NOMO-1 treated with DMSO at 0.1 percent for 48 hours (cell line): ENCODE results near the gene TASP1.
A peak's percentile ranks its signal among the peaks of the same experiment; 100 is the strongest.
"Not testable (repeated sequence)": the region's sequence is repeated elsewhere in the genome, so short reads cannot be mapped to it uniquely, and the experiment has no call there.

Source experiments
- DNase-seq: peaks from one replicate; lab custom pipeline; 2025; ENCODE audit not compliant: unreplicated experiment; lab: John Stamatoyannopoulos, UW

TASP1 gene

DNA sequence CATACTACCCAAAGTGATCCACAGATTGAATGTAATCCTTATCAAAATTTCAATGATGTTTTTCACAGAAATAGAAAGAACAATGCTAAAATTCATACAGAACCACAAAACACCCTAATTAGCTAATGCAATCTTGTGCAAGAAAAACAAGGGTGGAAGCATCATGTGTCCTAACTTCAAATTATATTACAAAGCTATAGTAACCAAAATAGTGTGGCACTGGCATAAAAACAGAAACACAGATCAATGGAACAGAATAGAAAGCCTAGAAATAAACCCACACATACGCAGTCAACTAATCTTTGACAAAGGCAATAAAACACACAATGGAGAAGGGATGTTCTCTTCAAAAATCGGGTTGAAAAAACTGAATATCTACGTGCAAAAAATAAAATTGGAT, 131.1 kb downstream of the TASP1 start:
- DNase-seq, result no peak

- no peak for DNase-seq
These were observed 137.2 kb downstream of the TASP1 start for GRCh38 chr20:13501500-13501899.

DNA sequence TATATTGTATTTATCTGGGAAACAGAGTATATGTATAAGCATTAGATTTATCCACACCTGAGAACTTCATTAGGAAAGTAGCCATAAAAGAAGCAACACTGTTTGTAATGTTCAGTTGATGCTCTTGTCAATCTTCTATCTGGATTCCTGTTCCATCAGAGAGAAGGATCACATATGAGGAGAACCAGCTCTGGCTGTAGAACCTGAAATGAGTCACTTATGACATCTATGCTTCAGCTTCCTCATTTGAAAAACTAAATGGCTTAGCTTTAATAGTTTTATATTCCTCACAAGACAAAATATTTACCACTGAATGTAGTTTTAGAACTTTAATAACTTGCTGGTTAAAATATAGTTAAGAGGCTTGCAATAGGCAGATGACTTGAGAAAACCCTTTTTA, 144.7 kb downstream of the TASP1 start:
- DNase-seq, result peak; percentile 1

- no peak for DNase-seq
These were observed 145.6 kb downstream of the TASP1 start for GRCh38 chr20:13493143-13493542.

DNA sequence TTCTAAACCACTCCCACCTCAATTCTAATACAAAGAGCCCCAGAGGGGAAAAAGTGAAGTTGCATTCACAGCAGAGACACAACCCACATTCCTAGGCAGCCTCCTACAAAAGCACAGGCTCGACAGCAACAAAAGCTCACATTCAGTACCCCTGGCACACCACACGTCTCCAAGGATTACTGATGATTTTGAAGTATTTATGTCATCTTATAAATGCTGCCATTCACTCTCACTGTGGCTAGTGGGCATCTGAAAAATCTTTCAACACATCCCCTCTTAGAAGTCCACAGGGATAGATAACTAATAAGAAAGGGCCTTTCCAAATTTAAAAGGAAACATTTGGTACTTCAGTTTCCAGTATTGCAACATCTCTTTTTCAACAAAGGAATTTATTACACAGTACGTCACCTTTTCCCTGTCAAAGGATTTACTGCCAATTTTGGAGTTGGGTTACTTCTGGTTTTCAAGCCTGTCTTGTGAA, 146.7 kb downstream of the TASP1 start:
- peak; percentile 64 for DNase-seq

GRCh38 chr20:13487202-13487601, 151.5 kb downstream of the TASP1 start:
- no peak for DNase-seq

DNA sequence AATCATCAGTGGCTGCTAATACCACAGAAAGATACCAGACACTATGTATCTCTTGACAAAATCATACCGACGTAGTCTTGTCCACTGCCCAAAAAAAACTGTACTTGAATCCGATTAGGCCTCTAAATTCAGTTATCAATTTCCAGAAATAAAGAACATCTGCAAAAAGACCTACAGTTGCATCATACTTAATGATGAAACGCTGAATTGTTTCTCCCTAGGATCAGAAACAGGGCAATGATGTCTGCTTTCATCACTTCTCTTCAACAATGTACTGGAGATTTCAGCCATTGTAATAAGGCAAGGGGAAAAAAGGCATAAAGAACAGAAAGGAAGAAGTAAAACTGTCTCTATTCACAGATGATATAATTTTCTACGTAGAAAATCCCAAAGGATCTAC, 152.0 kb downstream of the TASP1 start:
- DNase-seq, result no peak

GRCh38 chr20:13485576-13485975, 153.2 kb downstream of the TASP1 start:
- no peak for DNase-seq

GRCh38 chr20:13485019-13485418, 153.7 kb downstream of the TASP1 start:
- DNase-seq, result not testable (repeated sequence)

GRCh38 chr20:13483472-13483871, 155.3 kb downstream of the TASP1 start:
- DNase-seq, result not testable (repeated sequence)

- DNase-seq, result no peak
These were observed 160.4 kb downstream of the TASP1 start for GRCh38 chr20:13478366-13478765.

GRCh38 chr20:13474467-13474866, 164.3 kb downstream of the TASP1 start:
- DNase-seq, result no peak

DNA sequence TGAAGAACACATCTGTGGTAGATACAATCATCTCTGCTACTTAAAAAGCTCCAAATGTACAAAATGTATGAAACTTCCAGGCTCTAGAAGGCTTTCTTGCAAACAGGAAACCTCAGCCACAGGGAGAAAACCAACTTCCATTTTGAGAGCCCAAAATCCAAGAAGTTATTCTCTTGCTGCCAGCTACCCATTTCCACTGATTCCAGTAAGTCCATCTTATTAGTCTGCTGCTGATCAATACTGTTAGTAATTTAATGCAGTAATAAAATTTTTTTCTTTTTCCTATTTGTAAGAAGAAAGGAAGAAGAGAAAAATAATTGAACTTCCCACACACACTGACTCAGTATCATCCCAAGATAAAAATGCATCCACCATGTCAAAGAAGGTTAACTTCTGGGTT, 169.5 kb downstream of the TASP1 start:
- DNase-seq, result no peak

DNA sequence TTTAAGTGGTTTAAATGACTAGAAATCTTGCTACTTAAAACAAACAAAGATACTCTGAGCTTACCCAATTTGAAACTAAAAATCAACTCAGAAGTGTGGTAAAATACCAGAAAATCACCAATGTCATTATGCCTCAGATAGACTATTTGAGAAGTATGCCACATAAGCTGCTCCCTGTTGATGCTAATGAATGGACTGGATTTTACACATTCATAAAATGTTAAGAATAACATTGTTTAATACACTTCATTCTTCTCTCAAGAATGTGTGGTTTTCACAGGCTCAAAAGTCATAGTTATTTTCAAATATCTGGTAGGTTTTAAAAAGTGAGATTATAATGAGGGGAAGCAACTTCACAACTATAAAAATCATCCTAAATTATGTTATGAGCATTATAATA, 170.6 kb downstream of the TASP1 start:
- no peak for DNase-seq

- DNase-seq, result no peak
These were observed 174.0 kb downstream of the TASP1 start for GRCh38 chr20:13464702-13465101.

GRCh38 chr20:13461849-13462458, 176.8 kb downstream of the TASP1 start:
- no peak for DNase-seq

DNA sequence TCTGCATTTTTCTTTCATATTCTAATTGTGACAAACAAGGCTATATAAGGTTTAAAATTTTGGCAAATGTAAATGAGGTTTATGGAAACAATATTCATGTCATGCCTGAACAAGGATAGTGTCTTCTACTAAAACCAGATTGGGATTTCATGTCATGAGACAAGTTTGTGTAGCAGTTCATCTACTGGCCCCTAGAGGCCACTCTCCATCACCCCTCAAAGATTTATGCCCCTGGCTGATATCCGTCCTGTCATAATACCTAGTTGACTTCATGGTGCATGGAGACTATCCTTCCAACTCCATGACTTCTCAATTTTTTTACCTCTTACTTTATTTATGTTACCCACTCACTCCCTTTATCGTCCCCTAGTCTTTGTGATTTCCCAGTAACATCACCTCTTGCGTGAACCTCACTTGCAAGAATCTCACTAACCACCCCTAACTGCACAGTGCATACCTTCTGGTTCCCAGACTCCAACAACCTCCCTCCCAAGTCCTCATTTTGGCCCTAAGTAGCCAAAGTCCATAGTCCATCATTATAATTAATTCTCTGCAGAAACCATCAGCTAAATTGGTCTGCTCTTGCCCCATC, 179.8 kb downstream of the TASP1 start:
- no peak for DNase-seq

- DNase-seq, result no peak
These were observed 181.2 kb downstream of the TASP1 start for GRCh38 chr20:13457487-13457886.

- DNase-seq, result no peak
These were observed 183.0 kb downstream of the TASP1 start for GRCh38 chr20:13455713-13456112.

GRCh38 chr20:13453367-13453766, 185.4 kb downstream of the TASP1 start:
- no peak for DNase-seq

DNA sequence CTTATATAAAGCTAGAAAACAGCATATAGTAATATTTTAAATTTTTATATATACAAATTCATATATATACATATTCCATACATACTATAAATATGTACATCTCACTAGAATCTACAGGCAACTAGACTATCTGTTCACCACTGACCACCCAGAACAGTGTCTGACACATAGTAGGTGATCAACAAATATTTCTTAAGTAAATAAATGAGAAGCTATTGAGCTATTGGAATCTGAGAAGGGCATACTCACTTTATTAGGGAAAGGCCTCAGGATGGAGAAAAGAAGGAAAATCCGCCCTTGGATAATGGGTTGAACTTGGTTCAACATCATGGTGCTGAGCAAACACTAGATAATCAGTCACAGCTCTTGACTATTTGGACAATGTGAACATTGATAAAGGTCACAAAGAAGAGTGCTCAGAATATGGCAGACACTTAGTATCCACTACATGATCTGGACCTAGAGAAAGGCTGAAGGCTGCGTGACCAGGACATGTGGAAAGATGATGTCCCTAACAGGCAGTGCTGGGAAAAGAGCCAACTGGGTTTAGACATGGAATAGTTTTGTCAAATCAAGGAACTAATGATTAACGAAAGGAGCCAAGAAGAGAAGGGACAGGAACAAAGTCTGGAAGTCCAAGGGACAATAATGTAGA, 186.1 kb downstream of the TASP1 start:
- no peak for DNase-seq

- no peak for DNase-seq
These were observed 188.8 kb downstream of the TASP1 start for GRCh38 chr20:13449868-13450434.
